DND-41 (cell line): Measurements from ENCODE around the gene CD82.

Experiments used
- ATAC-seq: fragments of 200-7000 bp; cut with Tn5 transposase; 3 replicates; pipeline ENCODE4 v1.9.1; 2021; ENCODE audit warnings: low read depth; ENCODE audit not compliant: insufficient read depth
- DNase-seq: peaks from one replicate; pipeline ENCODE4 v3.0.0-alpha.2; 2020
- H2AFZ ChIP-seq: 2 replicates; pipeline ENCODE4 v1.6.0; 2012; ENCODE audit warnings: low read depth, low read length
- H3K27ac ChIP-seq: 2 replicates; pipeline ENCODE4 v1.5.1; 2012; ENCODE audit warnings: low read length, inconsistent platforms
- H3K27me3 ChIP-seq: fragments of 200-600 bp; sonication (generic); 2 replicates; pipeline ENCODE4 v1.6.0; 2012; ENCODE audit warnings: low read length, mild to moderate bottlenecking, inconsistent platforms; ENCODE audit not compliant: insufficient read depth, poor library complexity
- H3K36me3 ChIP-seq: 2 replicates; pipeline ENCODE4 v1.5.1; 2012; ENCODE audit warnings: low read length, inconsistent platforms; ENCODE audit not compliant: insufficient read depth
- H3K4me1 ChIP-seq: 2 replicates; pipeline ENCODE4 v1.5.1; 2012; ENCODE audit warnings: mild to moderate bottlenecking, low read length; ENCODE audit not compliant: insufficient read depth
- H3K4me2 ChIP-seq: 2 replicates; pipeline ENCODE4 v1.6.0; 2012; ENCODE audit warnings: mild to moderate bottlenecking, moderate library complexity, low read length, inconsistent platforms; ENCODE audit not compliant: insufficient read depth
- H3K4me3 ChIP-seq, 2 experiments: fragments of 200-600 bp in 1 of 2; shearing (Covaris generic) in 1 of 2; 2 replicates each; pipeline ENCODE4 v1.5.1; 2012 to 2016; ENCODE audit warnings: inconsistent platforms in 2 of 2, low read length in 2 of 2, mild to moderate bottlenecking in 2 of 2, low read depth in 1 of 2, moderate library complexity in 1 of 2
- H3K79me2 ChIP-seq: 2 replicates; pipeline ENCODE4 v1.6.0; 2012; ENCODE audit warnings: low read length, inconsistent platforms; ENCODE audit not compliant: insufficient read depth
- H3K9ac ChIP-seq: 2 replicates; pipeline ENCODE4 v1.6.0; 2012; ENCODE audit warnings: low read depth, mild to moderate bottlenecking, inconsistent platforms, low read length, moderate library complexity
- H3K9me3 ChIP-seq: 2 replicates; pipeline ENCODE4 v1.5.1; 2012; ENCODE audit warnings: low read length, moderate library complexity, mild to moderate bottlenecking, inconsistent platforms; ENCODE audit not compliant: insufficient read depth, severe bottlenecking
- H4K20me1 ChIP-seq: 2 replicates; pipeline ENCODE4 v1.6.0; 2012; ENCODE audit warnings: low read length; ENCODE audit not compliant: insufficient read depth
- EZH2 ChIP-seq: IDR thresholded peaks from 3 replicates; pipeline ENCODE4 v1.6.1; 2012; ENCODE audit warnings: borderline replicate concordance, low read depth, mild to moderate bottlenecking, moderate library complexity, low read length, inconsistent platforms; ENCODE audit not compliant: severe bottlenecking
- TF ChIP-seq, protein P1 (sequence below): IDR thresholded peaks from 2 replicates; pipeline ENCODE4 v1.5.1; 2012; ENCODE audit warnings: borderline replicate concordance, low read length, moderate library complexity, mild to moderate bottlenecking; ENCODE audit not compliant: poor library complexity, severe bottlenecking; ENCODE audit errors: extremely low read depth

Gene CD82

GRCh38 chr11:44529895-44530412 is 35.5 kb upstream of the CD82 start:
- no peaks in the 10 kb centered on the region for H4K20me1 ChIP-seq
- H3K4me3 ChIP-seq: no peak overlapping the region
- no peak overlapping the region for H3K4me2 ChIP-seq
- DNase-seq (no peak), ATAC-seq (no peak)
- no peaks in the 10 kb centered on the region for H3K36me3 ChIP-seq
- H3K27ac ChIP-seq: no peak overlapping the region
- no peaks in the 10 kb centered on the region for H3K27me3 ChIP-seq
- no peaks in the 10 kb centered on the region for H3K9me3 ChIP-seq
- no peak overlapping the region for H2AFZ ChIP-seq
- TF ChIP-seq, protein P1, sequence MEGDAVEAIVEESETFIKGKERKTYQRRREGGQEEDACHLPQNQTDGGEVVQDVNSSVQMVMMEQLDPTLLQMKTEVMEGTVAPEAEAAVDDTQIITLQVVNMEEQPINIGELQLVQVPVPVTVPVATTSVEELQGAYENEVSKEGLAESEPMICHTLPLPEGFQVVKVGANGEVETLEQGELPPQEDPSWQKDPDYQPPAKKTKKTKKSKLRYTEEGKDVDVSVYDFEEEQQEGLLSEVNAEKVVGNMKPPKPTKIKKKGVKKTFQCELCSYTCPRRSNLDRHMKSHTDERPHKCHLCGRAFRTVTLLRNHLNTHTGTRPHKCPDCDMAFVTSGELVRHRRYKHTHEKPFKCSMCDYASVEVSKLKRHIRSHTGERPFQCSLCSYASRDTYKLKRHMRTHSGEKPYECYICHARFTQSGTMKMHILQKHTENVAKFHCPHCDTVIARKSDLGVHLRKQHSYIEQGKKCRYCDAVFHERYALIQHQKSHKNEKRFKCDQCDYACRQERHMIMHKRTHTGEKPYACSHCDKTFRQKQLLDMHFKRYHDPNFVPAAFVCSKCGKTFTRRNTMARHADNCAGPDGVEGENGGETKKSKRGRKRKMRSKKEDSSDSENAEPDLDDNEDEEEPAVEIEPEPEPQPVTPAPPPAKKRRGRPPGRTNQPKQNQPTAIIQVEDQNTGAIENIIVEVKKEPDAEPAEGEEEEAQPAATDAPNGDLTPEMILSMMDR: no peak
- TF ChIP-seq EZH2: no peak
- no peak overlapping the region for H3K9ac ChIP-seq
- H3K4me1 ChIP-seq: no peaks in the 10 kb centered on the region
- no peaks in the 10 kb centered on the region for H3K79me2 ChIP-seq

DNA sequence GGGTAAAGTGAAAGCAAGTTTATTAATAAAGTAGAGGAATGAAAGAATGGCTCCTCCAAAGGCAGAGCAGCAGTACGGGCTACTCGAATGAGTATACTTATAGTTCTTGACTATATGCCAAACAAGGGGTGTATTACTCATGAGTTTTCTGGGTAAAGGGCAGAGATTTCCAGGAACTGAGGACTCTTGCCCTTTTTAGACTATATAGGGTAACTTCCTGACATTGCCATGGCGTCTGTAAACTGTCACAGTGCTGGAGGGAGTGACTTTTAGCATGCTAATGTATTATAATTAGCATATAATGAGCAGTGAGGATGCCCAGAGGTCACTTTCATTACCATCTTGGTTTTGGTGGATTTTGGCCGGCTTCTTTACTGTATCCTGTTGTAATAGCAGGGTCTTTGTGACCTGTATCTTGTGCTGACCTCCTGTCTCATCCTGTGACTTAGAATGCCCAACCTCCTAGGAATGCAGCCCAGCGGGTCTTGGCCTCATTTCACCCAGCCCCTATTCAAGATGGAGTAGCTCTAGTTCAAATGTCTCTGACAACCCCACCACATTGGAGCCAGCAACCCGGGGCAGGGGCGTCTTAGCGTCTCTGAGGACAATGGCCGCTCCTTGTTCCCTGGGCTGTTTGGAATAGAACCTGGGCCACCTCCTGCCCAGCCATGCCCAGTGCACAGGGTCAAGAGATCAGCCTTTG is 34.9 kb upstream of the CD82 start:
- Histone ChIP-seq H3K27me3 (no peaks in the 10 kb centered on the region), H3K36me3 (no peaks in the 10 kb centered on the region), H3K9me3 (no peaks in the 10 kb centered on the region), H3K4me3 (no peak overlapping the region), H3K9ac (no peak overlapping the region), H3K4me1 (no peaks in the 10 kb centered on the region), H2AFZ (no peak overlapping the region), H3K79me2 (no peaks in the 10 kb centered on the region), H3K27ac (no peak overlapping the region), H4K20me1 (no peaks in the 10 kb centered on the region), H3K4me2 (no peak overlapping the region)
- DNase-seq (peak; percentile 21), ATAC-seq (peak; percentile 76)
- TF ChIP-seq, protein P1: no peak
- TF ChIP-seq EZH2: no peak

DNA sequence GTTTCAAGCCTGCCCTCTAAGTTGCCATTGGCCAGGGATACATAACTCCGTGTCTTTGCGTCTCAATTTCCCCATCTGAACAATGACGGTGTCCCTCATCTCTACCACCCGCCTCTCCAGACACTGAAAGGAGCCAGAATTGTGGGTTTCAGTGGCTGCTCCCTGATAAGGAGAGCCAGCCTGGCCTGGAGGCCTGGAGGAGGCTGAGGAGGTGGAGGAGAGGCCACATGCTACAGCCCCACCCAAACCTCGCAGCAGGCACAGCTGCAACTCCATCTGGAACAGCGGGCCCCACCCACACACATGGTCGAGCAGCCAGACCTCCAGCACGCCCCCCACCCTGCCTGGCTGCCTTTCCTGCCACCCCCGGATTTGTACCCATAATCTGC is 34.4 kb upstream of the CD82 start:
- H3K4me2 ChIP-seq: no peak overlapping the region

More for the DNA sequence above, 34.4 kb upstream of the CD82 start:
- Histone ChIP-seq H4K20me1 (no peaks in the 10 kb centered on the region), H2AFZ (no peak overlapping the region), H3K9ac (no peak overlapping the region), H3K27ac (no peak overlapping the region), H3K9me3 (no peaks in the 10 kb centered on the region), H3K4me3 (no peak overlapping the region), H3K79me2 (no peaks in the 10 kb centered on the region), H3K4me1 (no peaks in the 10 kb centered on the region), H3K27me3 (no peaks in the 10 kb centered on the region), H3K36me3 (no peaks in the 10 kb centered on the region)
- ATAC-seq (no peak), DNase-seq (no peak)
- TF ChIP-seq EZH2: no peak
- TF ChIP-seq, protein P1: no peak
